ENCODE results near the gene PKP1.

PKP1 gene

GRCh38 chr1:201359031-201359872 lies 75.9 kb downstream of the PKP1 start:
- Histone ChIP-seq H4K20me1 (ENCODE audit: insufficient read depth, low read length) (no peaks in the 10 kb centered on the region), H3K4me3 (ENCODE audit: low read depth, low read length, poor library complexity, severe bottlenecking) (no peak overlapping the region), H3K27me3 (ENCODE audit: insufficient read depth, low read length) (no peaks in the 10 kb centered on the region), H3K9me3 (ENCODE audit: low read length) (no peaks in the 10 kb centered on the region), H3K36me3 (ENCODE audit: insufficient read depth, low read length) (no peaks in the 10 kb centered on the region), H3K9me2 (ENCODE audit: low read depth, low read length) (no peaks in the 10 kb centered on the region), H3F3A (ENCODE audit: insufficient read depth, low read length) (no peaks in the 10 kb centered on the region), H3K27ac (ENCODE audit: low read depth, low read length, poor library complexity, severe bottlenecking) (no peak overlapping the region), H3K79me2 (ENCODE audit: insufficient read depth, low read length) (no peaks in the 10 kb centered on the region), H3K4me1 (ENCODE audit: insufficient read depth, low read length, severe bottlenecking) (no peaks in the 10 kb centered on the region), H3K4me2 (ENCODE audit: low read length) (no peak overlapping the region), H3K9ac (ENCODE audit: low read length) (no peak overlapping the region), H2AFZ (ENCODE audit: low read length) (no peak overlapping the region)
- TF ChIP-seq EZH2 (IDR thresholded peaks at IDR 0.05; ENCODE audit: borderline replicate concordance, low read length) = no peak
- TF ChIP-seq CTCF (IDR thresholded peaks at IDR 0.05; ENCODE audit: low read length) = no peak

GRCh38 chr1:201359873-201360210 lies 76.5 kb downstream of the PKP1 start:
- no peak overlapping the region for H3K4me3 ChIP-seq (ENCODE audit: low read depth, low read length, poor library complexity, severe bottlenecking)
- no peak overlapping the region for H3K4me2 ChIP-seq (ENCODE audit: low read length)
- no peaks in the 10 kb centered on the region for H3F3A ChIP-seq (ENCODE audit: insufficient read depth, low read length)
- H3K79me2 ChIP-seq (ENCODE audit: insufficient read depth, low read length) = no peaks in the 10 kb centered on the region
- no peak overlapping the region for H3K27ac ChIP-seq (ENCODE audit: low read depth, low read length, poor library complexity, severe bottlenecking)
- no peaks in the 10 kb centered on the region for H4K20me1 ChIP-seq (ENCODE audit: insufficient read depth, low read length)
- H2AFZ ChIP-seq (ENCODE audit: low read length) = no peak overlapping the region
- TF ChIP-seq CTCF (IDR thresholded peaks at IDR 0.05; ENCODE audit: low read length) = no peak
- no peak for TF ChIP-seq EZH2 (IDR thresholded peaks at IDR 0.05; ENCODE audit: borderline replicate concordance, low read length)
- no peaks in the 10 kb centered on the region for H3K4me1 ChIP-seq (ENCODE audit: insufficient read depth, low read length, severe bottlenecking)
- no peaks in the 10 kb centered on the region for H3K9me3 ChIP-seq (ENCODE audit: low read length)
- no peaks in the 10 kb centered on the region for H3K27me3 ChIP-seq (ENCODE audit: insufficient read depth, low read length)
- H3K9ac ChIP-seq (ENCODE audit: low read length) = no peak overlapping the region
- no peaks in the 10 kb centered on the region for H3K9me2 ChIP-seq (ENCODE audit: low read depth, low read length)
- no peaks in the 10 kb centered on the region for H3K36me3 ChIP-seq (ENCODE audit: insufficient read depth, low read length)

GRCh38 chr1:201360486-201360885 lies 77.2 kb downstream of the PKP1 start:
- Histone ChIP-seq H3K9me3 (ENCODE audit: low read length) (no peaks in the 10 kb centered on the region), H3K4me1 (ENCODE audit: insufficient read depth, low read length, severe bottlenecking) (no peaks in the 10 kb centered on the region), H3K36me3 (ENCODE audit: insufficient read depth, low read length) (no peaks in the 10 kb centered on the region), H3K79me2 (ENCODE audit: insufficient read depth, low read length) (no peaks in the 10 kb centered on the region), H3K27me3 (ENCODE audit: insufficient read depth, low read length) (no peaks in the 10 kb centered on the region), H3K27ac (ENCODE audit: low read depth, low read length, poor library complexity, severe bottlenecking) (no peak overlapping the region), H3K4me3 (ENCODE audit: low read depth, low read length, poor library complexity, severe bottlenecking) (no peak overlapping the region), H3K9me2 (ENCODE audit: low read depth, low read length) (no peaks in the 10 kb centered on the region), H3K4me2 (ENCODE audit: low read length) (no peak overlapping the region), H3F3A (ENCODE audit: insufficient read depth, low read length) (no peaks in the 10 kb centered on the region), H3K9ac (ENCODE audit: low read length) (no peak overlapping the region), H2AFZ (ENCODE audit: low read length) (no peak overlapping the region), H4K20me1 (ENCODE audit: insufficient read depth, low read length) (no peaks in the 10 kb centered on the region)
- TF ChIP-seq EZH2 (IDR thresholded peaks at IDR 0.05; ENCODE audit: borderline replicate concordance, low read length) = no peak
- no peak for TF ChIP-seq CTCF (IDR thresholded peaks at IDR 0.05; ENCODE audit: low read length)
